Transverse colon (tissue), 1 donor: ENCODE data around the gene CCDC141.

Experiments
- EP300 ChIP-seq: sonication (generic); formaldehyde crosslinking; IDR thresholded peaks from one replicate; pipeline ENCODE4 v1.6.1; 2017; ENCODE audit warnings: antibody characterized with exemption, low read depth
- POLR2A ChIP-seq: fragments of 450-650 bp; IDR thresholded peaks from one replicate; pipeline ENCODE4 v1.6.1; 2016; ENCODE audit warnings: antibody characterized with exemption, mild to moderate bottlenecking, moderate library complexity

- TF ChIP-seq POLR2A (no peak), EP300 (no peak)
These were observed 12.1 kb downstream of the CCDC141 start for GRCh38 chr2:179037807-179038206.
